ENCODE data around the gene ATP10A. TPM values are rescaled to one million over a fixed set of nuclear protein-coding genes. Genes with fewer than 3 reads are reported as not detected.

Gene ATP10A, protein sequence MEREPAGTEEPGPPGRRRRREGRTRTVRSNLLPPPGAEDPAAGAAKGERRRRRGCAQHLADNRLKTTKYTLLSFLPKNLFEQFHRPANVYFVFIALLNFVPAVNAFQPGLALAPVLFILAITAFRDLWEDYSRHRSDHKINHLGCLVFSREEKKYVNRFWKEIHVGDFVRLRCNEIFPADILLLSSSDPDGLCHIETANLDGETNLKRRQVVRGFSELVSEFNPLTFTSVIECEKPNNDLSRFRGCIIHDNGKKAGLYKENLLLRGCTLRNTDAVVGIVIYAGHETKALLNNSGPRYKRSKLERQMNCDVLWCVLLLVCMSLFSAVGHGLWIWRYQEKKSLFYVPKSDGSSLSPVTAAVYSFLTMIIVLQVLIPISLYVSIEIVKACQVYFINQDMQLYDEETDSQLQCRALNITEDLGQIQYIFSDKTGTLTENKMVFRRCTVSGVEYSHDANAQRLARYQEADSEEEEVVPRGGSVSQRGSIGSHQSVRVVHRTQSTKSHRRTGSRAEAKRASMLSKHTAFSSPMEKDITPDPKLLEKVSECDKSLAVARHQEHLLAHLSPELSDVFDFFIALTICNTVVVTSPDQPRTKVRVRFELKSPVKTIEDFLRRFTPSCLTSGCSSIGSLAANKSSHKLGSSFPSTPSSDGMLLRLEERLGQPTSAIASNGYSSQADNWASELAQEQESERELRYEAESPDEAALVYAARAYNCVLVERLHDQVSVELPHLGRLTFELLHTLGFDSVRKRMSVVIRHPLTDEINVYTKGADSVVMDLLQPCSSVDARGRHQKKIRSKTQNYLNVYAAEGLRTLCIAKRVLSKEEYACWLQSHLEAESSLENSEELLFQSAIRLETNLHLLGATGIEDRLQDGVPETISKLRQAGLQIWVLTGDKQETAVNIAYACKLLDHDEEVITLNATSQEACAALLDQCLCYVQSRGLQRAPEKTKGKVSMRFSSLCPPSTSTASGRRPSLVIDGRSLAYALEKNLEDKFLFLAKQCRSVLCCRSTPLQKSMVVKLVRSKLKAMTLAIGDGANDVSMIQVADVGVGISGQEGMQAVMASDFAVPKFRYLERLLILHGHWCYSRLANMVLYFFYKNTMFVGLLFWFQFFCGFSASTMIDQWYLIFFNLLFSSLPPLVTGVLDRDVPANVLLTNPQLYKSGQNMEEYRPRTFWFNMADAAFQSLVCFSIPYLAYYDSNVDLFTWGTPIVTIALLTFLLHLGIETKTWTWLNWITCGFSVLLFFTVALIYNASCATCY (N-terminal part only)
- not detected in 2 replicates for total RNA-seq (2022)
- percentile 5 among the genes with signal in this experiment for Bru-seq, nascent RNA
- not detected for BruChase-seq, experiment 1, labeled RNA remaining after a 2-hour chase
- percentile 0 among the genes with signal in this experiment for BruChase-seq, experiment 2, labeled RNA remaining after a 6-hour chase
- long read RNA-seq: 0 reads

DNA sequence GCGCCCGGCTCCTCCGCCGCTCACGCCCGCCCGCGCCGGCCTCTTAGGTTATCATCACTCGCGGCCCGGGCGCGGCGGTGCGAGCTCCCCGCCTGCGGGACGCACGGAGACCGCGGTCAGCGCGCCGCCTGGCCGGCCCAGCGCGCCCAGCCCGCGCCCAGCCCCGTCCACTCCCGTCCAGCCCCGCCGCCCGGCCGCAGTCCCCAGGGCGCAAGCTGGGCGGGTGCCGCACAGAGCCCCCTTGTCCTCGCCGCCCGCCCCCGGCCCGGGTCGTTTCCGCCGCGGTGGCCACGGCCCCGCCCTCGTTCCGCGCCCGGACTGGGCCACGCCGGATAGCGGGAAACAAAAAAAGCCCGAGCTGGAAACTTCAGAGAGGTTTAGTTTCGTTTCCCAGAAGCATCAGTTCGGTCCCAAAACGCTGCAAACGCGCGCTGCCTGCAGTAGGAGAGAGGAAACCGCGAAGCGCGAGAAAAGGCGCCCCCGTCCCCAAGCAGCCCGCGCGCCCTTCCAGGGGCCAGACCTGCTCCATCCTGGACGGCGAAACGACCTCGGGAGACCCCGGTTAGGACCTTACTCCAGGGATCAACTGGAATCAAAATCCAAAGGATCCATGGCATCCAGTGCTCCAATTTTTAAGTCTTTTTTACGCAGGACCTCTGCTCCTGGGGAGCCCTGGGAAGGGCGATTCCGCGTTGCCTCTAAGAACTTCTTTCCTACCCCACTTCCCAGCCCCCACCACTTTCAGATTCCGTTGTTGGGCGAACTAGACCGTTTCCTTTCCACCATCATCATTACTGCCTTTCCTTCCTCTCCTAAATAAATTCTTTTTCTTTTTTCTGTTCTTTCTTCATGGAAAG lies at the start of gene ATP10A:
ATP10A (minus strand) TSS at position 217 of the 857 bp plus-strand sequence. CDS start 231 bp downstream, outside the sequence.
- H3K9me3 Mint-ChIP-seq (ENCODE audit: unreplicated experiment): peaks cover 14% of the 10 kb centered on the region
- ChIA-PET CTCF (no interaction called here), POLR2A (no interaction called here)

DNA sequence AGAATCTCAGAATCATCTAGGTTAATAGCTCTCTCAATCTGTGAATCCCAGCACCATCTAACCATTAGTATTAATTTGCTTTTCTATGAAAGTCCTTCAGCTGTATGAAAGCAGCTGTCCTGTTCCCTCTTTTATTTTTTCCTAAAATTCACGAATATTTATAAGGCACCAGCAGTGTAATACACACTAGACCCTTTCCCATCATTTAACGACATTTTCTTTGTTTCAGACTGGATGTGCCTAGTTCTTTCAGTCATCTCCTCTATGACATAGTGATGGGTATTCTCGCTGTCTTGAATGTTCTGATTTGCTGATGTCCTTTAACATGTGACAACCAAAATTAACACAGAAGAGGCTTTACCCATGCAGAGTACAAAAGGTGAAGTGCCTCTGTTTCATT lies 48.9 kb upstream of the ATP10A start:
- Histone ChIP-seq H3K4me3 (ENCODE audit: low read depth, low read length) (no peak overlapping the region), H3K4me1 (no peaks in the 10 kb centered on the region), H3K9me3 (no peaks in the 10 kb centered on the region), H3K27me3 (replicated peaks; ENCODE audit: control insufficient read depth, insufficient read depth, low read length) (no peaks in the 10 kb centered on the region), H3K36me3 (ENCODE audit: control insufficient read depth, insufficient read depth, low read length) (no peaks in the 10 kb centered on the region)
- no peaks in the 10 kb centered on the region for H3K4me1 Mint-ChIP-seq (ENCODE audit: low read depth, unreplicated experiment)
- POLR2A ChIA-PET: no interaction called here
- H3K4me3 Mint-ChIP-seq (ENCODE audit: unreplicated experiment): no peak overlapping the region
- BruUV-seq (replicated peaks): no TSS peak
- H3K27me3 Mint-ChIP-seq (ENCODE audit: insufficient read depth, unreplicated experiment): no peaks in the 10 kb centered on the region
- DNase-seq: no peak
- CTCF ChIA-PET: no interaction called here
- no peaks in the 10 kb centered on the region for H3K36me3 Mint-ChIP-seq (ENCODE audit: insufficient read depth, unreplicated experiment)
- peaks cover 12% of the 10 kb centered on the region for H3K9me3 Mint-ChIP-seq (ENCODE audit: unreplicated experiment)
- TF ChIP-seq, protein P1, sequence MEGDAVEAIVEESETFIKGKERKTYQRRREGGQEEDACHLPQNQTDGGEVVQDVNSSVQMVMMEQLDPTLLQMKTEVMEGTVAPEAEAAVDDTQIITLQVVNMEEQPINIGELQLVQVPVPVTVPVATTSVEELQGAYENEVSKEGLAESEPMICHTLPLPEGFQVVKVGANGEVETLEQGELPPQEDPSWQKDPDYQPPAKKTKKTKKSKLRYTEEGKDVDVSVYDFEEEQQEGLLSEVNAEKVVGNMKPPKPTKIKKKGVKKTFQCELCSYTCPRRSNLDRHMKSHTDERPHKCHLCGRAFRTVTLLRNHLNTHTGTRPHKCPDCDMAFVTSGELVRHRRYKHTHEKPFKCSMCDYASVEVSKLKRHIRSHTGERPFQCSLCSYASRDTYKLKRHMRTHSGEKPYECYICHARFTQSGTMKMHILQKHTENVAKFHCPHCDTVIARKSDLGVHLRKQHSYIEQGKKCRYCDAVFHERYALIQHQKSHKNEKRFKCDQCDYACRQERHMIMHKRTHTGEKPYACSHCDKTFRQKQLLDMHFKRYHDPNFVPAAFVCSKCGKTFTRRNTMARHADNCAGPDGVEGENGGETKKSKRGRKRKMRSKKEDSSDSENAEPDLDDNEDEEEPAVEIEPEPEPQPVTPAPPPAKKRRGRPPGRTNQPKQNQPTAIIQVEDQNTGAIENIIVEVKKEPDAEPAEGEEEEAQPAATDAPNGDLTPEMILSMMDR (IDR thresholded peaks at IDR 0.05; ENCODE audit: insufficient read depth in 1 of 2, low read depth in 1 of 2, low read length in 1 of 2, severe bottlenecking in 1 of 2, unreplicated experiment in 1 of 2): no peak
- intact Hi-C loops (cut with micrococcal nuclease; ENCODE audit: unreplicated experiment): no loop called here
- H3K27ac Mint-ChIP-seq (ENCODE audit: unreplicated experiment): no peak overlapping the region

More for the DNA sequence above, at the start of gene ATP10A:
- Histone ChIP-seq H3K27me3 (replicated peaks; ENCODE audit: control insufficient read depth, insufficient read depth, low read length) (no peaks in the 10 kb centered on the region), H3K36me3 (ENCODE audit: control insufficient read depth, insufficient read depth, low read length) (no peaks in the 10 kb centered on the region), H3K4me3 (ENCODE audit: low read depth, low read length) (no peak within 1 kb of the TSS), H3K9me3 (peaks cover 9% of the 10 kb centered on the region; the same call in 1 of the 2 replicates), H3K4me1 (0 out of 2 replicates have a peak, but pooled peaks cover 4% of the 10 kb centered on the region)
- H3K27me3 Mint-ChIP-seq (ENCODE audit: insufficient read depth, unreplicated experiment): no peaks in the 10 kb centered on the region
- intact Hi-C loops (cut with micrococcal nuclease; ENCODE audit: unreplicated experiment): no loop called here
- no peak for DNase-seq
- TF ChIP-seq, protein P1 (IDR thresholded peaks at IDR 0.05; ENCODE audit: insufficient read depth in 1 of 2, low read depth in 1 of 2, low read length in 1 of 2, severe bottlenecking in 1 of 2, unreplicated experiment in 1 of 2): no peak
- H3K36me3 Mint-ChIP-seq (ENCODE audit: insufficient read depth, unreplicated experiment): peaks cover 7% of the 10 kb centered on the region
- peaks cover 6% of the 10 kb centered on the region for H3K4me1 Mint-ChIP-seq (ENCODE audit: low read depth, unreplicated experiment)
- BruUV-seq (replicated peaks): no TSS peak
- H3K4me3 Mint-ChIP-seq (ENCODE audit: unreplicated experiment): no peak within 1 kb of the TSS
- H3K27ac Mint-ChIP-seq (ENCODE audit: unreplicated experiment): no peak within 1 kb of the TSS

Measured in Caco-2 (cell line).